Large intestine (tissue), 3 donors: ENCODE results near the gene CFAP46. TPM values are rescaled to one million over a fixed set of nuclear protein-coding genes. Genes with fewer than 3 reads are reported as not detected.

Experiments used
- DNase-seq, 2 donors: peaks; one replicate each; pipeline versions ENCODE4 v3.0.0 to v3.0.0-alpha.2; 2013
- H3K27ac ChIP-seq: one replicate; pipeline ENCODE4 v1.5.1; 2013; ENCODE audit warnings: low read length
- H3K27me3 ChIP-seq: 2 replicates; pipeline ENCODE4 v1.6.1; 2013; ENCODE audit warnings: low read length; ENCODE audit not compliant: control insufficient read depth, insufficient read depth
- H3K36me3 ChIP-seq: 2 replicates; pipeline ENCODE4 v1.6.1; 2013; ENCODE audit warnings: low read length; ENCODE audit not compliant: control insufficient read depth, insufficient read depth
- H3K4me1 ChIP-seq: one replicate; pipeline ENCODE4 v1.6.1; 2013; ENCODE audit warnings: low read length; ENCODE audit not compliant: control insufficient read depth, insufficient read depth
- H3K4me3 ChIP-seq: one replicate; pipeline ENCODE4 v1.5.1; 2013; ENCODE audit warnings: low read length
- H3K9me3 ChIP-seq: one replicate; pipeline ENCODE4 v1.6.1; 2013; ENCODE audit warnings: mild to moderate bottlenecking, low read depth, low read length, moderate library complexity; ENCODE audit not compliant: control insufficient read depth
- WGBS: methylation state at CpG from one replicate; pipeline ENCODE4 v1.1.5; 2013; ENCODE audit warnings: low lambda C conversion rate; ENCODE audit not compliant: insufficient coverage; 5-methylcytosine and 5-hydroxymethylcytosine counted together
- polyA plus RNA-seq: library from polyadenylated mRNA; unstranded; fragments of 120-200 nt; gene quantifications from one replicate; pipeline ENCODE4 v1.2.1, GENCODE V29; 2013

The CFAP46 gene
- polyA plus RNA-seq, 1 donor = 0.75 TPM

DNA sequence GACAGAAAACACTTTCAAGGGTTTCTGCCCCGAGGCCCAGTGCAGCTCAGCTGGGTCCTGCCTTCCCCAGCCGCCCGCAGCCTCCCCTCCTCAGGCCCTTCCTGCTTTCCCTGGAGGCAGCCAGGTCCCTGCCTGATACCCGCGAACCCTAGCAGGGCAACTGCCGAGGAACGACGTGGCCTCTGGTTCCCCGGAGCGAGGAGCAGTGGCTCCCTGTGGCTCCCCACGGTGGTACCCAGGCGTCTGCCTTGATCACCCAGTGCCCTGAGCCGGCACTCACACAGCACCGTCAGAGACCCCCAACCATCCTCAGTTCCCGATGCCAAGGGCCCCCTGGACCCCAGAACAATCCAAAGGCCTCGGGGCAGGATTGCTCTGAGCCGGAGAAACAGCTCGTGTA is 58.3 kb downstream of the CFAP46 start:
- H3K36me3 ChIP-seq = no peaks in the 10 kb centered on the region
- H3K9me3 ChIP-seq = peaks cover 3% of the 10 kb centered on the region
- no peak overlapping the region for H3K4me3 ChIP-seq
- WGBS = no CpG with 5 or more reads among the region's 18 CpGs
- H3K4me1 ChIP-seq = no peaks in the 10 kb centered on the region
- no peak for DNase-seq
- no peak overlapping the region for H3K27ac ChIP-seq
- peaks cover 9% of the 10 kb centered on the region for H3K27me3 ChIP-seq

- peaks cover 13% of the 10 kb centered on the region for H3K27me3 ChIP-seq
- WGBS = no CpG with 5 or more reads among the region's 20 CpGs
Measured at GRCh38 chr10:132883391-132883881, 58.9 kb downstream of the CFAP46 start.

DNA sequence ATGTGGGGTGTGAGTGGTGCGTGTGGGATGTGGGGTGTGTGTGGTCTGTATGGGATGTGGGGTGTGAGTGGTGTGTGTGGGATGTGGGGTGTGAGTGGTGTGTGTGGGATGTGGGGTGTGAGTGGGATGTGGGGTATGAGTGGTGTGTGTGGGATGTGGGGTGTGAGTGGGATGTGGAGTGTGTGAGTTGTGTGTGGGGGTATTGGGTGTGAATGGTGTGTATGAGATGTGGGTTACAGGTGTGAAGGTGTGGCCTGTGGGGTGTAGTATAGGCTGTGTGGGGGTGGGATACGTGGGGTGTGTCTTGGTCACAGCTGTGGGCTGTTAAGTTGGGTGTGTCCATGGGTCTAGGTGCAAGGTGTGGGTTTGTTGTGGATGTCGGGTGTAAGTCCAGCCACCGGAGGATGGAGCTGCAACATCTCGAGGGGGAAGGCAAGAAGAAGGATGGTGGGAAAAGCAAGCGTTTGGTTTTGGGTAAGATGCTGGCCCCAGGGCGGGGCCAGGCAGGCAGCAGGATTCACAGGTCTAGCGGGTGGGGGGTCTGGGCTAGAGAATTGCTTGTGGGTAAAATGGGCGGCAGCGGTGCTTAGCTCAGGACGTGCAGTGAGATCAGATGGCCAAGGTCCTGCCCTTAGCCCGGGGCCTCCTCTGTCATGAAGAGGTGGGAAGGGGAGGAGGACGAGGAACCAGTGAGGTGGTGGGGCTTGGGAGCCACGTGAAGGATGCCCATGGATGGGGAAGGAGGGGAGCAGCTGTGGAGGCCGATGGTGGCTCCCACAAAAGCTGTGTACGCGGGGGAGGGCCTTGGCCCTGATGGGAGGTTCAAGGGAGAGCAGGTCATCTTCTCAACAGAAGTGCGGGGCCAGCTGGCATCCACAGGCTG is 60.1 kb downstream of the CFAP46 start:
- no peaks in the 10 kb centered on the region for H3K4me1 ChIP-seq
- no peaks in the 10 kb centered on the region for H3K36me3 ChIP-seq
- no peak overlapping the region for H3K27ac ChIP-seq
- H3K27me3 ChIP-seq = peaks cover 13% of the 10 kb centered on the region
- no peak for DNase-seq
- H3K4me3 ChIP-seq = no peak overlapping the region
- 63% methylated on average over 2 of the region's 18 CpGs for WGBS
- H3K9me3 ChIP-seq = peaks cover 3% of the 10 kb centered on the region

More at GRCh38 chr10:132883391-132883881, 58.9 kb downstream of the CFAP46 start:
- Histone ChIP-seq H3K4me3 (no peak overlapping the region), H3K9me3 (peaks cover 3% of the 10 kb centered on the region), H3K36me3 (no peaks in the 10 kb centered on the region), H3K4me1 (no peaks in the 10 kb centered on the region), H3K27ac (no peak overlapping the region)
- DNase-seq = no peak

GRCh38 chr10:132881186-132881920 is 61.0 kb downstream of the CFAP46 start:
- peaks cover 13% of the 10 kb centered on the region for H3K27me3 ChIP-seq
- DNase-seq = no peak

GRCh38 chr10:132880128-132880981 is 62.0 kb downstream of the CFAP46 start:
- no peak for DNase-seq
- Histone ChIP-seq H3K4me3 (no peak overlapping the region), H3K27me3 (peaks cover 16% of the 10 kb centered on the region), H3K36me3 (no peaks in the 10 kb centered on the region), H3K9me3 (no peaks in the 10 kb centered on the region), H3K4me1 (no peaks in the 10 kb centered on the region), H3K27ac (no peak overlapping the region)
- no CpG with 5 or more reads among the region's 35 CpGs for WGBS

More at GRCh38 chr10:132881186-132881920, 61.0 kb downstream of the CFAP46 start:
- no CpG with 5 or more reads among the region's 23 CpGs for WGBS
- H3K4me3 ChIP-seq = no peak overlapping the region
- H3K27ac ChIP-seq = no peak overlapping the region
- H3K4me1 ChIP-seq = no peaks in the 10 kb centered on the region
- peaks cover 3% of the 10 kb centered on the region for H3K9me3 ChIP-seq
- no peaks in the 10 kb centered on the region for H3K36me3 ChIP-seq

- Histone ChIP-seq H3K27me3 (peaks cover 16% of the 10 kb centered on the region), H3K4me3 (no peak overlapping the region), H3K36me3 (no peaks in the 10 kb centered on the region), H3K27ac (no peak overlapping the region), H3K9me3 (no peaks in the 10 kb centered on the region), H3K4me1 (no peaks in the 10 kb centered on the region)
- no CpG with 5 or more reads among the region's 38 CpGs for WGBS
- DNase-seq = no peak
Measured at GRCh38 chr10:132879408-132880127, 62.8 kb downstream of the CFAP46 start.

DNA sequence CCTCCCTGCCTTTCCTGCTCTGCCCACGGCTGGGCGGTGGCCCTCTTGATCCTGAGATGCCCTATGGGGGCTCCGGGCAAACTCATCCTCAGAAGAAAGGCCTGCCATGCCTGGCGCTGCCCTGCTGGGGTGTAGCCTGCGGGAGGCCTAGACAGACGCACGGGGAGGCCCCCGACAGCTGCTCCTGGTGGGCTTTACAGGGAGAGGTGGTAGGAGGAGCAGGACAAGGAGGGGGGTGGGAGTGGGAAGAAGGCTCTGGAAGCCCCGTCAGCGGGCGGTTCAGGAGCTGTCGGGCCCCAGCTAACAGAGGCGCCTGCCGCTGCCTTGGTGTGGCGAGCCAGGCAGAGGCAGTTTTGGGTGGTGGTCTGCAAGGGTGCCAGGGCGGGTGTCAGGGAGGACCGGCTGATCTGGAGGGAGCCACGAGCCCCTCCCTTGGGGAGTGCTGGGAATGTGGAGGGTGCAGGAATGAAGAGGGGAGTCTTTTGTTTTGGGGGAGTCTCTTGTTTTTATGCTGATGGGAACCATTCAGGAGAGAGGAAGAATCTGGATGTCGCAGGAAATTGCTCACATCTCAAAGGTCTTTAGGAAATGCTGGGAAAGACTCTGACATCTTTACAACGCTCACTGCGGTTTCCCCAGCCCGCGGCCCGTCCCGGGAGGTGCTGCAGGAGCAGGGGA is 63.5 kb downstream of the CFAP46 start:
- H3K9me3 ChIP-seq = no peaks in the 10 kb centered on the region
- DNase-seq = no peak
- no CpG with 5 or more reads among the region's 25 CpGs for WGBS
- H3K36me3 ChIP-seq = no peaks in the 10 kb centered on the region
- H3K27ac ChIP-seq = no peak overlapping the region
- H3K4me1 ChIP-seq = no peaks in the 10 kb centered on the region
- H3K27me3 ChIP-seq = peaks cover 16% of the 10 kb centered on the region
- no peak overlapping the region for H3K4me3 ChIP-seq

- no CpG with 5 or more reads among the region's 27 CpGs for WGBS
- Histone ChIP-seq H3K27me3 (peaks cover 20% of the 10 kb centered on the region), H3K27ac (no peak overlapping the region), H3K9me3 (no peaks in the 10 kb centered on the region), H3K4me3 (no peak overlapping the region), H3K36me3 (no peaks in the 10 kb centered on the region), H3K4me1 (no peaks in the 10 kb centered on the region)
- no peak for DNase-seq
Measured at GRCh38 chr10:132878091-132878729, 64.2 kb downstream of the CFAP46 start.

DNA sequence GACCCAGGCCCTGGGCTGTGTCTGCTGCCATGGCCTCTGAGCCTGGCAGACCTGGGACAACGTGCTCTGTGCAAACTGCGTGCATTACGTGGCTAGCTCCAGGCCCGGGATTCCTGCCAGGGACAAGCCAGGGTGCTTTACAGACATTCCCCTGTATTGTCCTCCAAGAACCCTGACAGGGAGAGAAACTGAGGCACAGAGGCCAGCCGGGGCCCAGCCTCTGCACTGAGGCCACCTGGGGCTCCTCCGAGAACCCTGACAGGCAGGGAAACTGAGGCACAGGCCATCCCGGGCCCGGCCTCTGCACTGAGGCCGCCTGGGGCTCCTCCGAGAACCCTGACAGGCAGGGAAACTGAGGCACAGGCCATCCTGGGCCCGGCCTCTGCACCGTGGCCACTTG is 64.9 kb downstream of the CFAP46 start:
- H3K27me3 ChIP-seq = peaks cover 20% of the 10 kb centered on the region
- H3K27ac ChIP-seq = no peak overlapping the region
- no CpG with 5 or more reads among the region's 12 CpGs for WGBS
- H3K36me3 ChIP-seq = no peaks in the 10 kb centered on the region
- no peaks in the 10 kb centered on the region for H3K4me1 ChIP-seq
- H3K4me3 ChIP-seq = no peak overlapping the region
- no peak for DNase-seq
- H3K9me3 ChIP-seq = no peaks in the 10 kb centered on the region
